GM19238 (cell line): ENCODE data around the gene PALLD.
"Not testable (repeated sequence)": the region's sequence is repeated elsewhere in the genome, so short reads cannot be mapped to it uniquely, and the experiment has no call there.

Source experiments
- DNase-seq: peaks from one replicate; pipeline ENCODE4 v3.0.0; 2011; ENCODE audit warnings: low spot score; ENCODE audit not compliant: insufficient read length

The PALLD gene

GRCh38 chr4:168696826-168697225 is 200.0 kb downstream of the PALLD start:
- DNase-seq: no peak

GRCh38 chr4:168699224-168699878 is 202.5 kb downstream of the PALLD start:
- DNase-seq: no peak

GRCh38 chr4:168701061-168701460 is 204.2 kb downstream of the PALLD start:
- no peak for DNase-seq

- DNase-seq: not testable (repeated sequence)
These were observed 205.8 kb downstream of the PALLD start for GRCh38 chr4:168702581-168703087.

- no peak for DNase-seq
These were observed 208.3 kb downstream of the PALLD start for GRCh38 chr4:168705121-168705520.

GRCh38 chr4:168707205-168707604 is 210.4 kb downstream of the PALLD start:
- no peak for DNase-seq

GRCh38 chr4:168708108-168708507 is 211.3 kb downstream of the PALLD start:
- DNase-seq: no peak

GRCh38 chr4:168710353-168710946 is 213.6 kb downstream of the PALLD start:
- no peak for DNase-seq

- DNase-seq: no peak
These were observed 214.6 kb downstream of the PALLD start for GRCh38 chr4:168711197-168712140.

- DNase-seq: no peak
These were observed 215.6 kb downstream of the PALLD start for GRCh38 chr4:168712316-168712890.

GRCh38 chr4:168713253-168713652 is 216.4 kb downstream of the PALLD start:
- DNase-seq: no peak

GRCh38 chr4:168715896-168716295 is 219.0 kb downstream of the PALLD start:
- DNase-seq: no peak

- no peak for DNase-seq
These were observed 219.7 kb downstream of the PALLD start for GRCh38 chr4:168716406-168717129.

- DNase-seq: no peak
These were observed 221.0 kb downstream of the PALLD start for GRCh38 chr4:168717847-168718246.

GRCh38 chr4:168719725-168720124 is 222.9 kb downstream of the PALLD start:
- DNase-seq: no peak

- no peak for DNase-seq
These were observed 223.6 kb downstream of the PALLD start for GRCh38 chr4:168720396-168720900.

- no peak for DNase-seq
These were observed 225.5 kb downstream of the PALLD start for GRCh38 chr4:168722391-168722790.

GRCh38 chr4:168723020-168723419 is 226.2 kb downstream of the PALLD start:
- DNase-seq: no peak

- DNase-seq: no peak
These were observed 226.7 kb downstream of the PALLD start for GRCh38 chr4:168723569-168723968.

GRCh38 chr4:168724243-168724642 is 227.4 kb downstream of the PALLD start:
- no peak for DNase-seq
